AG04450 (cell line): ENCODE data around the gene ACTR6. TPM values are rescaled to one million over a fixed set of nuclear protein-coding genes. Genes with fewer than 3 reads are reported as not detected.
"Not testable (repeated sequence)": the region's sequence is repeated elsewhere in the genome, so short reads cannot be mapped to it uniquely, and the experiment has no call there.

ENCODE experiments used
- CTCF ChIA-PET: fragments of 300-600, 350-600 bp; formaldehyde crosslinking; extraction: SDS; loops from one replicate; lab custom pipeline; 2022; ENCODE audit warnings: antibody characterized with exemption, inconsistent platforms; lab: Charles Lee
- POLR2A ChIA-PET: fragments of 350-600 bp; formaldehyde crosslinking; extraction: SDS; loops from one replicate; lab custom pipeline; 2021; ENCODE audit warnings: antibody characterized with exemption, inconsistent platforms; lab: Yijun Ruan, JAX
- DNase-seq: peaks from one replicate; pipeline ENCODE4 v3.0.0-alpha.2; 2011; ENCODE audit warnings: low read depth, low spot score
- H3K27ac ChIP-seq: one replicate; pipeline ENCODE4 v1.5.1; 2012; ENCODE audit warnings: low read depth, low read length, control low read depth
- H3K27me3 ChIP-seq: one replicate; pipeline ENCODE4 v1.6.0; 2012; ENCODE audit warnings: low read length; ENCODE audit not compliant: control insufficient read depth, insufficient read depth
- H3K4me3 ChIP-seq: 2 replicates; pipeline ENCODE4 v1.5.1; 2011; ENCODE audit warnings: mild to moderate bottlenecking, low read depth, low read length, control low read depth
- H3K9me3 ChIP-seq: 2 replicates; pipeline ENCODE4 v1.5.1; 2012; ENCODE audit warnings: low read length; ENCODE audit not compliant: control insufficient read depth, insufficient read depth
- polyA plus RNA-seq: library from polyadenylated mRNA; depleted of rRNA; stranded (reverse); fragments of >200 nt; gene quantifications from 2 replicates; pipeline ENCODE4 v1.2.3, GENCODE V29; 2011
- TF ChIP-seq, protein P1 (sequence below): IDR thresholded peaks from 2 replicates; pipeline ENCODE4 v1.5.1; 2011; ENCODE audit warnings: low read depth, low read length, control low read depth, inconsistent platforms

The ACTR6 gene
- polyA plus RNA-seq, 1 experiment: 23.8 TPM

DNA sequence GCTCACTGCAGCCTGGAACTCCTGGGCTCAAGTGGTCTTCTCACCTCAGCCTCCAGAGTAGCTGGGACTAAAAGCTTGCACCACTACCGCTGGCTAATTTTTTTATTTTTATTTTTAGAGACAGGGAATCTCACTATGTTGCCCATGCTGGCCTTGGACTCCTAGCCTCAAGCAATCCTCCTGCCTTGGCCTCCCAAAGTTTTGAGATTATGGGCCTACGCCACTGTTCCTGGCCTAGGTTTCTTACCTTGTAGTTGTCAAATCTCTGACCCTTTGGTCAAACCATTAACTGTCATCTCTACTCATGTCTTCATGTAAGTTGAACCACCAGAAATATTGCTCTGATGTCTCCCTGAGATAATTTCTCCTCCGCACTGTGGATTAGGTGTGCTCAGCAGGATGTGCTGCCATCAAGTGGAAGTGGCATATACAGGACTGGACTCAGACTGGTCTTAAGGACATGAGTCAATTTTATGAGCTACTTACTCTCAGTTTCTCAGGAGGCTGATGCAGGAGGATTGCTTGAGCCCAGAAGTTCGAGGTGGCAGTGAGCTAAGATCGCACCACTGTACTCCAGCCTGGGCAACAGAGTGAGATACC lies 28.5 kb downstream of the ACTR6 start:
- Histone ChIP-seq H3K4me3 (no peak overlapping the region), H3K9me3 (no peaks in the 10 kb centered on the region), H3K27me3 (no peaks in the 10 kb centered on the region), H3K27ac (no peak overlapping the region)
- no peak for DNase-seq
- ChIA-PET CTCF (interaction anchor here (0.6 to 1.3 kb wide), 7 partner anchors 13 to 326 kb away, joined by 3 to 4 read pairs (median 3); partner anchors contain the start of genes DEPDC4 and SCYL2), POLR2A (no interaction called here)
- TF ChIP-seq, protein P1, sequence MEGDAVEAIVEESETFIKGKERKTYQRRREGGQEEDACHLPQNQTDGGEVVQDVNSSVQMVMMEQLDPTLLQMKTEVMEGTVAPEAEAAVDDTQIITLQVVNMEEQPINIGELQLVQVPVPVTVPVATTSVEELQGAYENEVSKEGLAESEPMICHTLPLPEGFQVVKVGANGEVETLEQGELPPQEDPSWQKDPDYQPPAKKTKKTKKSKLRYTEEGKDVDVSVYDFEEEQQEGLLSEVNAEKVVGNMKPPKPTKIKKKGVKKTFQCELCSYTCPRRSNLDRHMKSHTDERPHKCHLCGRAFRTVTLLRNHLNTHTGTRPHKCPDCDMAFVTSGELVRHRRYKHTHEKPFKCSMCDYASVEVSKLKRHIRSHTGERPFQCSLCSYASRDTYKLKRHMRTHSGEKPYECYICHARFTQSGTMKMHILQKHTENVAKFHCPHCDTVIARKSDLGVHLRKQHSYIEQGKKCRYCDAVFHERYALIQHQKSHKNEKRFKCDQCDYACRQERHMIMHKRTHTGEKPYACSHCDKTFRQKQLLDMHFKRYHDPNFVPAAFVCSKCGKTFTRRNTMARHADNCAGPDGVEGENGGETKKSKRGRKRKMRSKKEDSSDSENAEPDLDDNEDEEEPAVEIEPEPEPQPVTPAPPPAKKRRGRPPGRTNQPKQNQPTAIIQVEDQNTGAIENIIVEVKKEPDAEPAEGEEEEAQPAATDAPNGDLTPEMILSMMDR: no peak; the same call in 1 of the 2 replicates

DNA sequence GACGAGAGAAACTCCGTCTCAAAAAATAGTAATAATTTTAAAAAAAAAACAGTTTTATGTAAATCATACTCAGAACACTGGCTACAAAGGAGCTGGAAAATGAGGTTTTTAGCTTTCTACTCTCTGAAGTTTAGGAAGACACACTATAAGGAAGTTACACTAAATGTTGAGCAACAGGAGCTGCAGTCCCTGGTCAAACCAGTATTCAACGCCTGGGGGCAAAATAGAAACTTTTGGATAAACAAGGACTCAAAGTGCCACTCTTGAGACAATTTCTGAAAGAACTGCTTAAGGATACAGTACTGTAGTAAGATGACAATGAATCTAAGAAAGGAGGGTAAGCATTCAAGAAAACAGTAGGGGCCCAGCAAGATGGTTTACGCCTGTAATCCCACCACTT lies 29.3 kb downstream of the ACTR6 start:
- TF ChIP-seq, protein P1: no peak
- ChIA-PET POLR2A (no interaction called here), CTCF (interaction anchor here (0.6 to 1.3 kb wide), 5 partner anchors 84 to 325 kb away, joined by 3 to 5 read pairs (median 4); no protein-coding TSS in a partner anchor)
- Histone ChIP-seq H3K4me3 (no peak overlapping the region), H3K27ac (no peak overlapping the region), H3K9me3 (no peaks in the 10 kb centered on the region), H3K27me3 (no peaks in the 10 kb centered on the region)
- no peak for DNase-seq

DNA sequence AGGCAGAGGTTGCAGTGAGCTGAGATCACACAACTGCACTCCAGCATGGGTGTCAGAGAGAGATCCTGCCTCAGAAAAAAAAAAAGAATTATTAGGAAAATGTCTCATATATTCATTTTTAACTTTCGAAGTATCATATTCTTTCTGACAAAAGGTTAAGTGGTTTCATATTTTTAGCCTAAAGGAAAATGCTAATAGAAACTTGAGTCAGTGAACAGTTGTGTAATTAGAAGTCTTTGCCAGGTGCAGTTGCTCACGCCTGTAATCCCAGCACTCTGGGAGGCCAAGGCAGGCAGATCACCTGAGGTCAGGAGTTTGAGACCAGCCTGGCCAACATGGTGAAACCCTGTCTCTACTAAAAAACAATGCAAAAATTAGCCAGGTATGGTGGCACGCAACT lies 31.3 kb downstream of the ACTR6 start:
- DNase-seq, H3K27me3 ChIP-seq, H3K9me3 ChIP-seq, POLR2A ChIA-PET, H3K27ac ChIP-seq, H3K4me3 ChIP-seq: not testable (repeated sequence)
- CTCF ChIA-PET: interaction anchor here (1.0 to 1.6 kb wide), 3 partner anchors 14 to 323 kb away, joined by 3 to 7 read pairs (median 3); no protein-coding TSS in a partner anchor

DNA sequence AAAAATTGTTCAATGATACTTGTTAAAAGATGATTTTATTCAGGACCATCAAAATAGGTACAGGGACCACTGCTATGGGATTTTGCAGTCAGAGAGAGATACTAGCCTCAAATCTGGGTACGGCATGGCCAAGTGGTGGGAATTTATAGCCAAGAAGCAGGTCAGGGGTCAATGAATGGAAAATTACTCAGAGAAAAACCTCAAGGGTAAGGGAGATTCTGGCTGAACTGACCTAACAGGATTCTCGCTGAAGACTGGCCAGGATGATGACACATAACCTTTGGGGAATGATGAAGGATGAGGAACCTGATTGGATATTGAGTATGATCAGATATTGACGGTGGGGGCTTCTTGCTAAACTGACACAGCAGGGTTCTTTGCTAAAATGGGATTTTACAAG lies 33.6 kb downstream of the ACTR6 start:
- H3K27me3 ChIP-seq: no peaks in the 10 kb centered on the region
- ChIA-PET CTCF (interaction anchor here (0.6 to 3.3 kb wide), 28 partner anchors 9 to 508 kb away, joined by 3 to 63 read pairs (median 6); partner anchors contain the start of genes DEPDC4 and SCYL2), POLR2A (interaction anchor here (1.4 kb wide), 1 partner anchor 33 kb away, joined by 3 read pairs; the partner anchor contains the start of genes DEPDC4 and SCYL2)
- no peak overlapping the region for H3K4me3 ChIP-seq
- H3K9me3 ChIP-seq: no peaks in the 10 kb centered on the region
- H3K27ac ChIP-seq: peak overlapping the region; percentile 62
- peak; percentile 2 for DNase-seq
- TF ChIP-seq, protein P1: no peak

GRCh38 chr12:100234591-100235304 lies 34.1 kb downstream of the ACTR6 start:
- ChIA-PET POLR2A (interaction anchor here (1.4 kb wide), 1 partner anchor 32 kb away, joined by 3 read pairs; the partner anchor contains the start of genes DEPDC4 and SCYL2), CTCF (interaction anchor here (0.5 to 3.3 kb wide), 52 partner anchors 10 to 1162 kb away, joined by 3 to 63 read pairs (median 4); partner anchors contain the start of genes ACTR6, DEPDC4 and SCYL2)
- TF ChIP-seq, protein P1: peak; percentile 83
- H3K27ac ChIP-seq: peak overlapping the region; percentile 62
- H3K27me3 ChIP-seq: no peaks in the 10 kb centered on the region
- peak; percentile 51 for DNase-seq
- no peaks in the 10 kb centered on the region for H3K9me3 ChIP-seq
- no peak overlapping the region for H3K4me3 ChIP-seq
